ENCODE results near the gene ZC2HC1B. TPM values are rescaled to one million over a fixed set of nuclear protein-coding genes. Genes with fewer than 3 reads are reported as not detected.
A peak's percentile ranks its signal among the peaks of the same experiment; 100 is the strongest.
"Not testable (repeated sequence)": the region's sequence is repeated elsewhere in the genome, so short reads cannot be mapped to it uniquely, and the experiment has no call there.

Gene ZC2HC1B
- polyA plus RNA-seq, 3 donors, result not detected

- no peak for DNase-seq (ENCODE audit: extremely low read depth in 1 of 11, low read depth in 9 of 11, low spot score in 4 of 11)
Measured at GRCh38 chr6:143902827-143903226, 38.6 kb downstream of the ZC2HC1B start.

DNA sequence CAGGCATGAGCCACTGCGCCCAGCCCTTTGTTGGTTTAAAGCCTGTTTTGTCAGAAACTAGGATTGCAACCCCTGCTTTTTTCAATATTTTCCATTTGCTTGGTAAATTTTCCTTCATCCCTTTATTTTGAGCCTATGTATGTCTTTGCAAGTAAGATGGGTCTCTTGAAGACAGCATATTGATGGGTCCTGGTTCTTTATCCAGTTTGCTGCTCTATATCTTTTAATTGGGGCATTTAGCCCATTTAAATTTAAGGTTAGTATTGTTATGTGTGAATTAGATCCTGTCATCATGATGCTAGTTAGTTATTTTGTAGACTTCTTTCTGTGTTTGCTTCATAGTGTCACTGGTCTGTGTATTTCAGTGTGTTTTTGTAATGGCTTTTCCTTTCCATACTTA, 46.8 kb downstream of the ZC2HC1B start:
- no peak for DNase-seq (ENCODE audit: extremely low read depth in 1 of 11, low read depth in 9 of 11, low spot score in 4 of 11)

DNA sequence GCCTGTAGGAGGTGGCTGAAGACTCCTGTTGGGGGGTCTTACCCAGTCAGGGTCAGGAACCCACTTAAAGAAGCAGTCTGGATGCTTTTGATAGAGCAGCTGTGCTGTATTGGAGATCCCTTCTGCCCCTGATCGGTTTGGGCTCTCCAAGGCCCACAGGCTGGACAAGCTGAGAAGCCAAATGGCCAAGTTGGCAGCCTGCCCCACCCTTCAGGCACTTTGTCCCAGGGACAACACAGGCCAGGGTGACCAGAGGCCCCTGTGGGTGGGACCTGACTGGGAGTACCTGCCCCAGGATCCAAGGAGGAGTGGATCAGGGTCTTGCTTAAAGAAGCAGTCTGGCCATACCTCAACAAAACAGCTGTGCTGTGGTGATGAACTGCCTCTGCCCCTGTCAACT, 48.4 kb downstream of the ZC2HC1B start:
- DNase-seq (ENCODE audit: extremely low read depth in 1 of 11, low read depth in 9 of 11, low spot score in 4 of 11), result no peak

DNA sequence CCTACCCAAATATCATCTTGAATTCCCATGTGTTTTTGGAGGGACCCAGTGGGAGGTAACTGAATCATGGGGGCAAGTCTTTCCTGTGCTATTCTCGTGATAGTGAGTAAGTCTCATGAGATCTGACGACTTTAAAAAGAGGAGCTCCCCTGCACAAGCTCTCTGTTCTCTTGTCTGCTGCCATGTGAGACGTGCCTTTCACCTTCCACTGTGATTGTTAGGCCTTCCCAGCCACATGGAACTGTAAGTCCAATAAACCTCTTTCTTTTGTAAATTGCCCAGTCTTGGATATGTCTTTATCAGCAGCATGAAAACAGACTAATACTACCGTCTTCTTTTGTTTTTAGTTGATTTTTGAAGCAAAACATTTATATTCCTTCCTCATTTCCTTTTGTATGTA, 52.8 kb downstream of the ZC2HC1B start:
- DNase-seq (ENCODE audit: extremely low read depth in 1 of 11, low read depth in 9 of 11, low spot score in 4 of 11), result not testable (repeated sequence)

- DNase-seq (ENCODE audit: extremely low read depth in 1 of 11, low read depth in 9 of 11, low spot score in 4 of 11), result no peak
Measured at GRCh38 chr6:143928853-143929252, 64.6 kb downstream of the ZC2HC1B start.

- no peak for DNase-seq (ENCODE audit: extremely low read depth in 1 of 11, low read depth in 9 of 11, low spot score in 4 of 11)
Measured at GRCh38 chr6:143929975-143930374, 65.7 kb downstream of the ZC2HC1B start.

DNA sequence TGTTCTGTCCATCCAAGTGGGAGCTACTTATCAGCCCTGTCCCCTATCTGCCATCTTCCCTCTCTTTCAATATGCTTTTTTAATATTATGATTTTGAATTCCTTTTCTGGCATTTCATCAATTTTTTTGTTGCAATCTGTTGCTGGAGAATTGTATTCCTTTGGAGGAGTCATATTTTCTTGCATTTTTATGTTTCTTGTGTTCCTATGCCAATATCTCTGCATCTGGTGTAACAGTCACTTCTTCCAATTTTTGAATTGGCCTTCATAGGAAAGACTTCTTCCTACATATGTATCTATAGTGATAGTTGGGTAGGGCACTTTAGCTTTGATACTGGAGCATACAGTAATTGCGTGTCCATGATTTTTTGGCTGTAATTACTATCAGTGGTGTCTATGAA, 70.1 kb downstream of the ZC2HC1B start:
- no peak for DNase-seq (ENCODE audit: extremely low read depth in 1 of 11, low read depth in 9 of 11, low spot score in 4 of 11)

- no peak for DNase-seq (ENCODE audit: extremely low read depth in 1 of 11, low read depth in 9 of 11, low spot score in 4 of 11)
Measured at GRCh38 chr6:143934867-143935266, 70.6 kb downstream of the ZC2HC1B start.

- DNase-seq (ENCODE audit: extremely low read depth in 1 of 11, low read depth in 9 of 11, low spot score in 4 of 11), result no peak
Measured at GRCh38 chr6:143936347-143936746, 72.1 kb downstream of the ZC2HC1B start.

GRCh38 chr6:143936778-143937667, 72.7 kb downstream of the ZC2HC1B start:
- DNase-seq (ENCODE audit: extremely low read depth in 1 of 11, low read depth in 9 of 11, low spot score in 4 of 11), result no peak

GRCh38 chr6:143937668-143937970, 73.3 kb downstream of the ZC2HC1B start:
- peak in 1 of 11 donors; percentile 29 for DNase-seq (ENCODE audit: extremely low read depth in 1 of 11, low read depth in 9 of 11, low spot score in 4 of 11)

GRCh38 chr6:143939364-143939763, 75.1 kb downstream of the ZC2HC1B start:
- DNase-seq (ENCODE audit: extremely low read depth in 1 of 11, low read depth in 9 of 11, low spot score in 4 of 11), result no peak

DNA sequence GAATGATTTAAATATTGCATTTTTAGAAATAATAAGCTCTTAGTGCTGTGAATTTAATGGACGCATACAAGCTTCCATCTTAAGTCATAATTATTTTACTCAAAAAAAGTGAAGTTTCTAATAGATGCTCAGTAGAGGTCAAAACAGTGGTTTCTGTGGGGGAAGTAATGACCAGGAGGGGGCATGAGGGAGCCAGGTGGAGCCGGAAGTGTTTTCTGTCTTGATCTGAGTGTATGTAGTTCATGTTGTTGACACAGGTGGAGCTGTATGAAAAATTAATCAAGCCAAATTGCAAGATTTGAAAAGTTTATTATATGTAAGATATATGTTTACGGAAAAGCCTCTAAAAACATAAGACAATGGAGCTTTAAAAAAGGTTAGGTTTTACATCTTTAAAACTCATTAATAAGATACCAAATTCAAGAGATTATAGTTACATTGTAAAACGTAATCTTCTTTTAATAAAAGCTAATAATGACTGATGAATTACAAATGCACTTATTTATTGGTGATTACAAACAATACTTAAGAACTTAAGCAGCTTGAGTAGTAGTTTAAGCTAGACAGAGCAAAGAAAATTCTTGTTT, 75.8 kb downstream of the ZC2HC1B start:
- no peak for DNase-seq (ENCODE audit: extremely low read depth in 1 of 11, low read depth in 9 of 11, low spot score in 4 of 11)

DNA sequence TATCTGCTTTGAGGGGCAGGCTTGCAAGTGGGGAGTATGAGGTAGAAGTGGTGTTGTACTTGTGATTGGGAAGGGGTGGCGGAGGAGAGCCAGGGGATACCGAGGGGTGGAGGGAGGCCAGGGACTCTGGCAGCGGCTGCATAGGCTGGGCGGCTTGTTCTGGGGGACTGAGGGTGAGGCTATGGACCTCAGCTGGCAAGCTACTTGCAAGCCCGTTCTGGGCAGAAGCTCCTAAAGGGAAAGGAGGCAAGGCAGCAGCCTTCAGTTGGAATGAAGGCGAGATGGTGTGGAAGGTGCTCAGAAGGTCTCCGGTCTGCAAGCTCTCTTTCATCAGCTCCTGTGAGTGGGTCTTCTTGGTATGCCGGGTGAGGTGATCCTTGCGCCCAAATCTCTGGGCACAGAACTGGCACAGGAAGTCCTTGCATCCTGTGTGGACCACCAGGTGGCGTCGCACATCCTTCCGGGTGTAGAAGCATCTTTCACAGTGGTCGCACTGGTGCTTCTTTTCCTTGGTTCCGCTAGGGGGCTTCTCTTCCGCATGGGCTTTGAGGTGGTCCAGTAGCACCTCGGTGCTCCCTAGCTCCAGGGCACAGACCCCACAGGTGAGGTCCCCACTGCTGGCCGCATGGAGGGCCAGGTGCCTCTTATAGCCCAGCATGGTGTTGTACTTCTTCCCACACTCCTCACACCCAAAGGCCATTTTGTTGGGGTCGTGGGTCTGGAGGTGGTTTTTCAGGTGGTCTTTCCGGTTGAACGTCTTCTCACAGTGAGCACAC, 77.8 kb downstream of the ZC2HC1B start:
- peak in 2 of 11 donors; percentile 31 to 36 for DNase-seq (ENCODE audit: extremely low read depth in 1 of 11, low read depth in 9 of 11, low spot score in 4 of 11)

GRCh38 chr6:143948208-143948607, 83.9 kb downstream of the ZC2HC1B start:
- DNase-seq (ENCODE audit: extremely low read depth in 1 of 11, low read depth in 9 of 11, low spot score in 4 of 11), result no peak

DNA sequence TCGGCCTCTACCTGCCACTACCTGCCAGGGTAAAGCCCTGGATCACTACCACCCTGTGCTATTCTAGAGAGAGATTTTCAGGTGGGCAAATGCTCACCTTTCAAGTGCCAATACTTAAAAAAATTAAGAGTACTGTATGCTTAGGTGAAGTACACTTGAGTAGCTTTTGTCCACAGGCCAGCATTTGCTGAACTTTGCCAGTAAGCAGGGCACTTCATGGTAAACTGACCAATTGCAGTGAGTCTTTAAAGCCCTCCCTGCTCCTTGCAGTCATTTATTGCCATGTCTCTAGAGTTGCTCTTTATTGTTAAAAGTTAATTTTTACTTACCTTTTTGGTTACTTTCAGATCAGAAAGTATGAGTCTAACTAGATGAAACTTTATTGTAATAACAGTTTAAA, 85.3 kb downstream of the ZC2HC1B start:
- no peak for DNase-seq (ENCODE audit: extremely low read depth in 1 of 11, low read depth in 9 of 11, low spot score in 4 of 11)

DNA sequence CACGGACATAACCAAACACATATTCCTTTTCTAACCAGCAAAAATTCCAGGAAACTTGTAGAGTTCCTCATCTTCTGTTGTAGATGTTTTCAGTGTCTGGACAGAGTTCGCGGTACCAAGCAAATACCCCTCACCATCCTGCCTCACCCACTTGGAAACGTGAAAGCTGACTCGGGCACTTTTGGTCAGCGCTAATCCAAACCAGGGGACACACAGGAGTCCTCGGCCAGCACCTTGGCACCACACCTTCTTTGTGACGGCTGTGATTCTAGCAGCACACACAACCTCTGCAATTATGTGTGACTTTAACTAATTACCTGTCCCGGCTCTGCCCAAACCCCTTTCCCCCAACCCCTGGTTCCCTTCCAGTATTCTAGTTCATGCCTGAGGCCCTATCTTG, 85.7 kb downstream of the ZC2HC1B start:
- no peak for DNase-seq (ENCODE audit: extremely low read depth in 1 of 11, low read depth in 9 of 11, low spot score in 4 of 11)

GRCh38 chr6:143950875-143951274, 86.6 kb downstream of the ZC2HC1B start:
- no peak for DNase-seq (ENCODE audit: extremely low read depth in 1 of 11, low read depth in 9 of 11, low spot score in 4 of 11)

DNA sequence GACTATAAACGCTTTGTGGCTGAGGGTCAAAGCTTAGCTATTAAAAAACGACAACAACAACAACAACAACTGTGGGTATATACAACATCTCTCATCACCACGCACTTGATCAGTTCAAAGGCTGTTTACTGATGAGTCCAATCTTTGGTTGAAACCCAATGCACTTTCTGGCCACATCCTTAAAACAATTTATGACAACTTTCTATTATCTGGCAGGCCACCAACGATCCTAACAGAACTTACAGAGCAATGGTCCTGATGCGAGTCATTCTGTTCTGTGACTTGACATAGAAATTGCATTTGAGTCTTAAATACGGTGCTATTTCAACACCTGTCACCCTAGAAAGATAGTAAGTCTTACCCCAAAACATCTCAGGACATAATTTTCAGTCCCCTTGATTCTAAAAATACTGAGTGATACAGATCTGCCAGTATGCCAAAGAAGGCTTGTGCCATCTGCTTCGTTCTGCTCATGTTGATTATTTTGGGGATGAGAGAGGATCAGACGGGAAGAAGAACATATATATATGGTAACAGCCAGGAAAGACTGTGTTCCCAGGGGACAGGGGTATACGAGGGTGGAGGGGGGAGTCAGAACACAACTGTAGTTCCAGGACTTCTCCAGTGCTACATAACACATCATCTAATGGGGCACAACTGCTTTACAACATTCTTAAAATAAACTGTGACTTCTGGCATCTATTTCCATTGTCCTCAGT, 87.9 kb downstream of the ZC2HC1B start:
- DNase-seq (ENCODE audit: extremely low read depth in 1 of 11, low read depth in 9 of 11, low spot score in 4 of 11), result no peak

Measured in renal cortex interstitium (tissue), 11 donors.